HPDE6-E6E7 (cell line): ENCODE results near the gene ARHGAP8.

Source experiments
- DNase-seq: peaks from one replicate; pipeline ENCODE4 v3.0.0; 2011; ENCODE audit warnings: missing footprints; ENCODE audit errors: extremely low spot score

Gene ARHGAP8

DNA sequence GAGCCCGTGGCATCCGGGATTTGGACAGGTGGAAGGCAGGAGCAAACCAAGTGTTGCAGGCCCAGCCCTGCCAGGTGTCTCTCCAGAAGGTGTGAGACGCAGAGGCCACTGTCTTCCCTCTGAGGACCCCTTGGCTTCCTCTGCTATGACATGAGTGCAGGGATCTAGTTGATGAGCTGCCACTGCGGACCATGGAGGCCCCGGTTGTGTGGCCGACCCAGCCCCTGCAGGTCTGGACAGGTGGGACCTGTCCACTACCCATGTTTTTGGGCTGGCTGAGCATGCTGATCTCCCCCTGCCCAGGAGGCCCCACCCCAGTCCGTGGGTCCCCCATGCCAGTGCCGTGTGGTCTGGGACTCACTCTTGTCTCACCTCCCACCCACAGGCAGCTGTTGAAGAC lies 27.5 kb upstream of the ARHGAP8 start:
- DNase-seq, result no peak

DNA sequence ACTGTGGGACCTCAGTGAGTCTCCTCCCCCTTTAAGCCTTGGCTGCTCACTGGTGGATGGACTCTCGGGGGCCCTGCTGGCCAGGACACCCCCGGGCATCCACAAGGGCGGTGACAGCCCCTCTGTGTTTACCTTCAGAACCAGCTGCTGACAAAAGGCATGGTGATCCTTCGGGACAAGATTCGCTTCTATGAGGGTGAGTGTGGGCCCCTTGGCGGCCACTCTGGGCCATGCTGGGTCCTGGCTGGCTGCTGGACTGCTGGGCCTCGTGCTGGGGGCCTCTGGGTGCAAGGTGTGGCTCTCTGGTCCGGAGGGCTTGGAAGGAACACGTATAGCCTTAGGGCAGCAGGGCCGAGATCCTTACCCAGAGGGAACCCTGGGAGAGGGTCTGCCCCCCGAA lies 25.9 kb upstream of the ARHGAP8 start:
- DNase-seq, result no peak

DNA sequence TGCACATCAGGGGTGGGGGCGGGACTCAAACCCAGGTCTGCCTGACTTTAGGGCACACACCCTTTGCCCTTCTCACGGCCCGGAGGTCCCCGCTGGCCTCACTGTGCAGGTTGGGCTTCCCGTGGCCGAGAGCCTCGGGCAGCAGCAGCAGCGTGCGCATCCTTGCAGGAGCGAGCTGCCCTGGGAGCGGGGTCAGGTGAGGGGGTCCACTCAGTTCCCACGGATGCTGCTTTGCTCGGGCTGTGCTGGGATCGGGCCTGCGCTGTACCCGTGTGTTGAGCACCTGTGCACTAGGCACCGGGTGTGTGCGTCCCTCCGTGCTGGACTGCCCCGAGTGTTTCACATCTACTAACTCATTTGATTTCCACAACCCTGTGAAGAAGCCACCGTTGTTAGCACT lies 25.2 kb upstream of the ARHGAP8 start:
- DNase-seq, result no peak

DNA sequence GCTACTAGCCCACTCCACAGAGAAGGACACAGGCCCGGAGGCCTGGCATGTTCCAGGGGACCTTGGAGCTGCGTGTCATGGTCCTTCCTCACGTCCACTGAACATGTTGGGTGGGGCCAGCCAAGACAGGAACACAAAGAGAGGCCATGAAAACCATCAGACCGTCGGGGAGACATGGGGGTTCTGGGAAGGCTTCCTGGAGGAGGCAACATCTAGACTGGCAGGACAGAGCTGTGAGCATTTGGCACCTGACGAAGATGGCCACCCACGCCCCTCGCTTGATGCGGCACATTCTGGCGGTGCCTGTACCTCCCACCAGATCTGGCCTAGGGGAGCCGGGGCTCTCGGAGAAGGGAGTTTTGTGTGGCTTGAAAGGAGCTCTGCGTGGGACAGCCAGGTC lies 24.7 kb upstream of the ARHGAP8 start:
- DNase-seq, result no peak

DNA sequence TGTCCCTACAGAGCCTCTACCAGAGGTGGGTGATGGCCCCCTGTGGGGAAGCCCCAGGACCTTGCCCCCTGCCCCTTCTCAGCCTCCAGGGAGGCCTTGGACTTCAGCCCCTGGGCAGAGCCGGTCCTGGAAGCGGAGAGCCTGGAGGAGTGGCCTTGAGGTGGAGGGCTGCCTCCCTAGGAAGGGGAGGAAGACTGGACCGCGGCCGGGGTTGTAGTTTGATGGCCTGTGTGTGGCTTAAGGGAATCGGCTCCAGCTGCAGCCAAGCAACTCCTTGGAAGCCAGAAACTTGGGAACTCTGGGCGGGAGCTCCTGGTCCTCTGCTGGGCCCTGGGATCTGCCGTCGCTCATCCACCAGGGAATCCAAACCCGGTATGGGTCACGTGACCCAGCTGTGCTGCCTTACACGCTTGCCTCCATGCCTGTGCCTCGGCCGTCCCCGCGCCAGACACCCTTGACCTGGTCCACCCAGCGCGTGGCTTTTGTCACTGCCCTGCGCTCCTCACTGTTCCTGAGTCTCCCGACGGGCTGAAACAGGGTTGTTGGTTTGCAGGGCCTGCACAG lies 23.5 kb upstream of the ARHGAP8 start:
- no peak for DNase-seq

DNA sequence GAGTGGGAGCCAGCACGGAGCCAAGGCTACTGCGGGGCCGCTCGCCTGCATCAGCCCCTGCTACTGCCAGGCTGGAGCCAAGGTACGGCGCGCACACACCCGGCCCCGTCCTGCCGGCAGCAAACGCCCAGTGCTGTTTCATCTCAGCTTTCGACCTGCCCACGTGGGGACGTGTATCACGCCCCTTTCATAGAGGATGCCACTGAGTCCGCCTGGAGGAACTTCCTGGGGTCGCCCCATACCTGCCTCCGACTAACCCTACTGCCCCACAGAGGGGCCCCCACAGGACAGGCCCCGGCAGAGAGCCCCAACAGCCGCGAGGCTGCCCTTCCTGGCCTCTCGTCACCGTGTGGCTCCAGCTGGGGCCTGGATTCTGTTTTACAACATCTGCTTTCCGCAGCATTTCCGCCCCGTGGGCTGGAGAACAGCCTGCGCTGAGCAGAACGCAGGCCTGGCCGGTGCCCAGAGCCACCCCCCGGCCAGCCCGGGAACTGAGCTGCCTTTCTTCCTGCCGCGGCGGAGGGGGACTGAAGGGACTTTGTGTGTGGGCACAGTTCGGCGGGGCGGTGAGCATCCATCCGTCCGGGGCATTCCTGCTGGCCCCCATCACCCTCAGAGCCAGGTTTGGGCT lies 22.9 kb upstream of the ARHGAP8 start:
- no peak for DNase-seq

DNA sequence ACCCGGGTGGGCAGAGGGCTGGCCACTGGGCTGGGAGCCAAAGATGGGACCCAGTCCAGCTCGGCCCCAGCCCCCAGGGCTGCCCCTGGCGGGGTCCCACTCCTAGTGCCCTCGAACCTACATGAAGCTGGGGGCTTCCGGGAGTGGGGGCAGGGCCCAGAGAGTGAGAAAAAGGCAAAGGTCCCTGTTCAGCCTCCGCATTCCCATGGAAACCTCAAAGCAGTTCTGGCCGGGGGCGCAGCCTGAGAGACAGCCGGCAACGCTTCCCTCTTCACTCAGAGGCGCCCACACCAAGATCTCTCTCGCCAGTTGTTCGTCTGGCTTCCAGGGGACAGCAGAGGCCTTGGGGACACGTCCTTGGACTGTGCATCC lies 22.4 kb upstream of the ARHGAP8 start:
- DNase-seq, result no peak

DNA sequence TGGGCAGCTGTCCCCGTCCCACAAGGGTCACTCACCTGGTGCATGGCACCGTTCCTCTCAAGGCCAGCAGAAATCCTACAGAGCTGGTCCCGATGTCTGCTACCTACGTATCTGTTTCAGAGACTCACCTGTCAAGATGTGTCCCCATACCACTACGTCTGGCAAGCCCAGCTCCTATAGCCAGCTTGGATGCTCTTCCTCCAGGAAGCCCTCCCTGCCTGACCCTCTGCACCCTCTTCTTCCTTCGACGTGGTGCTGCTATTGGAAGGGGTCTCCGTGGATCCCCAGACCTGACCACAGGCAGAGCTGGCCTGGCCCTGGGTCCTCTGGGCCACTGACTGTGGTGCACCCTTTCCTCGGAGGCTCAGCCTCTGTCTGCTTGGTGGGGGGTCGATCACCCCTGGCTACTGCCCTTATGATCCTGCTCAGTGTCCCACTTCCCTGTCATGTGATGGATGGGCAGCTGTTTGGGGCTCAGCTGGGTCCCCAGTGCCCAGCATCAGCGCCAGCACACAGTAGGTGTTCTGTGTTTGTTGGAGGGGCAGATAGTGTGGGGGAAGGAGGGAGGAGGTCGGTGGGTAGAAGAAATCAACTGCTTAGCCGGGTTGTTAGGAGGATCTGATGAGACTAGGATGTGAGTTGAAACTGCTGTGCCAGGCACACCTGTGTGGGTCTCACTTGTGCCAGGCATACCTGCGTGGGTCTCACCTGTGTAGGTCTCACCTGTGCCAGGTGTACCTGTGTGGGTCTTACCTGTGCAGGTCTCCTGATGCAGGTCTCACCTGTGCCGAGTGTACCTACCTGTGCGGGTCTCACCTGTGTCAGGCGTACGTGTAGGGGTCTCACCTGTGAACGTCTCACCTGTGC lies 21.7 kb upstream of the ARHGAP8 start:
- DNase-seq, result no peak

DNA sequence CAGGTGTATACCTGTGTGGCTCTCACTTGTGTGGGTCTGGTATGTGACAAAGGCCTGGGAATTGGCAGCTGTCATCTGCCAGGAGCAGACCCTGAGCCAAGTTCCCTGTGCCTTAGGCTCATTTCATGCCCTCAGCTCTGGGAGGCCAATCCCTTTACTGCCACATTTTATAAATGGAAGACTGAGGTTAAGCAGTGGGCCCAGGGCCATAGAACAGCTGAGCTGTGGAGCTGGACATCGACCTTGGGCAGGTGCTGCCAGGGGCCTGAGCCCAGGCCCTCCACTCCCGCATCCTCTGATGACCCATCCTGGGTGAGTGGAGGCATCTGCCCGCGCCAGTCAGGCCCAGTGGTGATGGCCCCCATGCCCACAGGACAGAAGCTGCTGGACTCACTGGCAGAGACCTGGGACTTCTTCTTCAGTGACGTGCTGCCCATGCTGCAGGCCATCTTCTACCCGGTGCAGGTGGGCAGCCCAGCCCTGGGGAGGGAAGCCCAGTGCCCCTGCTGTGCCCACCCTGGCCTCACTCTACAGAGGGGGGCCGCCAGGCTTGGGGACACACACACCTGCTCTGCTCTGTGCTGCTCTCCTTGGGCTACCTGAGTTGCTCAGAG lies 20.9 kb upstream of the ARHGAP8 start:
- DNase-seq, result no peak

DNA sequence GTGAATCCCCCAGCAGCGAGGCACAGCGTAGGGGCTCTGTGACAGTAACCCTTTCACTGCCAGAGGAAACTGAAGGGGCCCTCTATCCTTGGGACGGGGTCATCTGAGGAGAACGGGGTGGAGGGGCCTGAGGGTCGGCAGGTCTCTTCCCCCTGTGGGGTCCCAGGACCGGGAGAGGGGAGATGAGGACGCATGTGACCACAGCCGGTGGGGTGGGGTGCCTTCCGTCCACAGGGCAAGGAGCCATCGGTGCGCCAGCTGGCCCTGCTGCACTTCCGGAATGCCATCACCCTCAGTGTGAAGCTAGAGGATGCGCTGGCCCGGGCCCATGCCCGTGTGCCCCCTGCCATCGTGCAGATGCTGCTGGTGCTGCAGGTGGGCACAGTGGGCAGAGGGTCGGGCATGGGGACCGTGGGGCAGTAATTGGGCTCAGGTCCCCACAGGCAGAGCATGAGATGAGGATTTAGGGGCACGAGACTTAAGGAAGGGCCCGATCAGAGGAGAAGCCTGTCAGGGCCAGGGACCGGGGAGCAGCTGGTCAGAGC lies 20.3 kb upstream of the ARHGAP8 start:
- DNase-seq, result no peak

DNA sequence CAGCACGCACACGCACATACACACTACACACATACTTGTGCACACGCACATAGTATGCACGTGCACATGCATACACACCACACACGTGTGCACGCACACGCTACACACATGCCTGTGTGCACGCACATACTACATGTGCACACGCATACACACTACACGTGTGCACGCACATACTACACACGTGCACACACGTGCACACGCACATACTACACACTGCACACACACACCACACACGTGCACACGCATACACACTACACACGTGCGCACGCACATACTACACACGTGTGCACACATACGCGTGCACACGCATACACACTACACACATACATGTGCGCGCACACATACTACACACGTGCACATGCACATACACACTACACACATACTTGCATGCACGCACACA lies 19.7 kb upstream of the ARHGAP8 start:
- DNase-seq, result no peak

DNA sequence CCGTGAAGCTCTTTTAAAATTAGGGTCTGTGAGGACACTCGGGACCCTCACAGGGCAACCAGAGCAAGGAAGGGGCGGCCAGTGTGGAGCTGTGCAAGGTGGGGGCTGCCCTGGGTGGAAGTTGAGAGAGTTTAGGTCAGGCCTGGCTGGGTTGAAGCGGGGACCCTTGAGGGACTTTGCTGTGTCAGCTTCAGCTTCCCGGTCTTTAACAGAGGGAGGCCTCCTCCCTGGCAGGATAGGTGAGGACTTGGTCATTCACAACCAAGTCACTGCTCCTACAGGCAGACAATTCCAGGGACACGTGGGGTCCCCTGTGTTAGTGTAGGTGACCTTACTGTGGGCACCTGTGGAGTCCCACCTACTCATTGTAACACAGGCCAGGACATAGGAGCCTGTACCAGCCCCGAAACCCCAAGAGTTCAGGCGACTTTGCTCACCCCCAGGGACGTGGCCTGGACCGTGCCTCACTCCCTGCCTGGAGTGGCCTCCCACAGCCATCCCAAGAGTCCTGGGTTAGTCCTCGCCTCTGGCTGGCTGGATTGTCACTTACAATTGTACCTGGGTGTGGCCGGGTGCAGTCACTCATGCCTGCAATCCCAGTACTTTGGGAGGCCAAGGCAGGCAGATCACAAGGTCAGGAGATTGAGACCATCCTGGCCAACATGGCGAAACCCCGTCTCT lies 18.8 kb upstream of the ARHGAP8 start:
- no peak for DNase-seq

DNA sequence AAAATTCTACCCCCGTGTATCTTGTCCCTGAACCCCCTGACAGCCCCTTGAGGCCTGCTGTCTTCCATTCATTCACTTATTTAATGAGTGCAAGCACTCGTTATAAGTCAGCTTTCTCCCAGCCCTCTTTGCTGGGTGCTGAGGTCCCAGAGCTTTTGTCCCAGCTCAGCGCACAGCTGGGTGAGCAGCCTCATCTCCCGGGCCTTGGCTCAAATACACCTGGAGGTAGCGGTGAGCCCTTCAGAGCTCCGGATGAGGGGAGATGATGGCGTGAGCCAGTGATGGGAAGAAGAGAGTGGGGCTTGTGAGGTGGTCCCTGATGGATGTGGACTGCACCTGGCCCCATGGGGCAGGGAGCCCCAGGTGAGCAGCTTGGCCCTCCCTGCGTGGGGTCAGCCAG lies 18.1 kb upstream of the ARHGAP8 start:
- DNase-seq, result no peak

DNA sequence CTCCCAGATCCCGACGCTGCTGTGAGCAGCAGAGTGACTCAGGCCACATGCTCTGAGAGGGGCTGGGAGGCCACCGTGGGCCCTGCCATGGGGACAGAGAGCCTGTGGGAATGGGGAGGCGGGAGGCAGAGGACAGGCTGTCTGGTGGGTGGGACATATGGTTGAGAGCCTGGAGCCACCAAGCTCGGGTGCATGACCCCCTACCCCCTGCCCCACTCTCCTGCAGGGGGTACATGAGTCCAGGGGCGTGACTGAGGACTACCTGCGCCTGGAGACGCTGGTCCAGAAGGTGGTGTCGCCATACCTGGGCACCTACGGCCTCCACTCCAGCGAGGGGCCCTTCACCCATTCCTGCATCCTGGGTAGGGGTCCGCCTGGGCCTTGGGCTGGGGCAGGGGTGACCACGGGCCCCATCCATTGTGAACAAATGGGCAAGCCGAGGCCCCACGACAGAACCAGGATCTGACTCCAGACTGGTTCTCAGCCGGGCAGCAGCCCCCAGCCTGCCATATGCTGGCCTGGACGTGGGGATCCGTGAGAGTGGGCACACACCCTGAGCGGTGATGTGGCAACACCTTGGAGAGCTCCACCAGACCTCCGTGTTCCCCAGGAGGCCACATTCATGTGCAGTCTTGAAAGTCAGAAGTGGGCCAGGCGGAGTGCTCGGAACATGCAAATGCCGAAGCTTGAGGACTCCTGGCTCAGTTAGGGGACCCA lies 17.4 kb upstream of the ARHGAP8 start:
- no peak for DNase-seq

DNA sequence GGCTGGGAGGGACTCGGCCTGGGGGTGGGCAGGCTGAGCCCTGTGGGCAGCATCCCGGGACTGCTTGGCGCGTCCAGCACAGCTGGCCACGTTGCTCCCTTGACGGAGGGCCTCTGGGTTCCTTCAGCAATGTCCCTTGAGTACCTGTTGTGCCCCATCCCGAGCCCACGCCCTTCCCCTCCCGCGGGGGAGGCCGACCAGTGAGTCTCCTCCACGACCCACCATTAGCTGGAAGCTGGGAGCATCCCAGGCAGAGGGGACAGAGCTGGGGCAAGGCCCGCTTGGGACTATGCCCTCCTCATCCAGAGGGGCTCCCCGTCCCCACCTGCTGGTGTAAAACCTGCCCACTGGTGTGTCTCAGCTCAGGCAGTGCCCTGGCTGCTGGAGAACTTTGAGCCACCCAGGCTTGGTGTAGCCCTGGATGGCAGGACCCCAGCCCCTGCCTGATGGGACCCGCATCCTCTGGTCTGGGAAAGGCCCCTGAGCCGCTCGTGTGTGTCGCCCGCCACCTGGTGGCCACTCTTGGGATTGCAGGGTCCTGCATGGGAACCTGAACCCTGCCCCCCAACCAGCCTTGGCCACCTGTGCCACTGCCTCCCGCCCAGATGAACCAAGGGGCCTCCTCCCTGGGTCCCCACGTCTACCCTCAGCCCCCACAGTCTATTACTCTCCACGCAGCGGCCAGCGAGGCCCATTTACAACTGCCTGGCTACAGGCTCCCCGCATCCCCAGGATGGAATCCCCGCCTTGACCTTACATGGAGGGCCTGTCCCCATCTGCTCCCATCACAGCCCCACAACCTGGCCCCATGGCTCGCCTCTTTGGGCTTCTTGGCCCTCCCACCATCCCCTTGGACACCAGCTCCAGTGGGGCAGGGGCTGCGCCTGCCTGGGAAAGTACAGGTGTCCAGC lies 16.6 kb upstream of the ARHGAP8 start:
- DNase-seq, result peak; percentile 46

DNA sequence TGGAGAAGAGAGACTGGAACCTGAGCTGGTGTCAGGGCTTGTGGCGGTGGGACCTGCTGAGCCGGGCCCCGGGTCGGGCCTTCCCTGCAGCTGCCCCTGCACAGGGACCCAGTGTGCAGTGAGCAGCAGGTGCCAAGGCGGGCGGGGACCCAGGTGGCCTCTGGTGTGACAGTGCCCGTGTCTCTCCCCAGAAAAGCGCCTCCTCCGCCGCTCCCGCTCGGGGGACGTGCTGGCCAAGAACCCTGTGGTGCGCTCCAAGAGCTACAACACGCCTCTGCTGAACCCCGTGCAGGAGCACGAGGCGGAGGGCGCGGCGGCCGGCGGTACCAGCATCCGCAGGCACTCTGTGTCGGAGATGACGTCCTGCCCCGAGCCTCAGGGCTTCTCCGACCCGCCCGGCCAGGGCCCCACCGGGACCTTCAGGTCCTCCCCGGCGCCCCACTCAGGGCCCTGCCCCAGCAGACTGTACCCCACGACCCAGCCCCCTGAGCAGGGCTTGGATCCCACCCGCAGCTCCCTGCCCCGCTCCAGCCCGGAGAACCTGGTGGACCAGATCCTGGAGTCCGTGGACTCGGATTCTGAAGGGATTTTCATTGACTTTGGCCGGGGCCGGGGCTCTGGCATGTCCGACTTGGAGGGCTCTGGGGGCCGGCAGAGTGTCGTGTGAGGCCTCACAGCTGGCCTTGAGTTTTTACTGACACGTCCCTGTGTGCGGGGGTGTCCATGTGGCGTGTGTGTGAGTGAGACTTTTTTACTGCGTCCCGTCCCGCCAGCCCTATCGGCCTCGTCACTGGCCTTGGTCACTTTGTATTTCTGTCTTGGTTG lies 15.6 kb upstream of the ARHGAP8 start:
- DNase-seq, result no peak

DNA sequence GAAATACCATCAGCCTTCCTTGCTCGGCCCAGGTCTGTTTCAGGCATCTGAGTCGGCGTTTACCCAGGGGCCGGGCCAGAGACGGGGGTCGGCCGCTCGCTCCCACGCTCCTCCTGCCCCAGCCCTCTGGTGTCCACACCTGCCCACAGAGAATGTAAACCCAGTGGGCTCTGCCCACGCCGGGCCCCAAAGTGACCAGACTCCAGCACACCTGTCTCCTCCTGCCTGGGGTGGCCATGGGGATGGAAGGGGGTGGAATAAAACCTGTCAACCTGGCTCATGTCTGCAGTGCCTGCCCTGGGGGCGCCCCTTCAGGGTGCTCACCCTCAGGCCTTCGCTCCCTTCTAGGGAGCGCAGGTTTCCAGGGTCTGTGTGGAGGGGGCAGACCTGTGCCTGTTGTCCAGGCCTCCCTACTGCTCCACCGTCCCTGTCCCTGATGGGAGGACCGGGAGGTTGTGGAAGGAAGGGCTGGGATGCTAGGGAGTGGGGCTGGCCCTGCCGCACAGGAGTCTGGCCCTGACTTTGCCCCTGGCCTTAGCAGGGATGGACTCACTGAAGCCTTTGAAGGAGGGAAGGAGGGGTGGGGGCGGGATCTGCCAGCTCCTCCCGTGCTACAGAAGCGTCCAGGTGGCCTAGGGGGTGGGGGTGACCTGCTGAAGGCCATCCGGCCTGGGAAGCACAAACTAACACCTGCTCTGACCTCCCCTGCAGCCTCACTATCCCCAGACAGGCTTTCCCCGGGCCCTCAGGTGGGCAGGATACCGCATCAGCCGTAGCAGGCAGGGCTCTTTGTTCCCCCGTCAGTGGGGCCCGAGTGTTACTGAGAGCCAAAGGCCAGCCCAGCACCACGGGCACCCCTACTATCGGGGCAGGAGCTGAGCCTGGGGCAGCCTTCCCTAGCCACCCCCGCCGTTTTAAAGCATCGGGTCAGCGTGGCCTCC lies 14.7 kb upstream of the ARHGAP8 start:
- no peak for DNase-seq

DNA sequence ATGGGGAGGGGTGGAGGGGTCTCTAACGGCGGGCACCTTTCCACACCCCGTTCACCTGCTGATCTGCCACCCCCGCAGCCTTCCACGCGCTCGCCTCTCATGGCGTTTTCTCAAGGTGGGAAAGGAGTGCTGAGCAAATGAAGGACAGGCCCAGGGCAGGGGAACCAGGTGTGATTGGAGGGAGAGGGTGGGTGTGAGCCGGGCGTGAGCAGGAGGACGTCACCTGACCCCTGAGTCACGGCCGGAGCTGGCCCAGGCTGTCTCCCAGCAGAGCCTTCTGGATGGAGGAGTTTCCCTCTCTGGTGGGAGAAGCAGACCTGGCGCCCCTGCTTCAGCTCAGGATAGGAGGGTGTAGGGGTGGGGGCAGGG lies 14.0 kb upstream of the ARHGAP8 start:
- DNase-seq, result peak; percentile 86
